GM03348 (cell line): Measurements from ENCODE around the gene DLG5.
A peak's percentile ranks its signal among the peaks of the same experiment; 100 is the strongest.

ENCODE experiments used
- DNase-seq: peaks from one replicate; pipeline ENCODE4 v3.0.0; 2012; ENCODE audit warnings: low spot score

DLG5 gene

DNA sequence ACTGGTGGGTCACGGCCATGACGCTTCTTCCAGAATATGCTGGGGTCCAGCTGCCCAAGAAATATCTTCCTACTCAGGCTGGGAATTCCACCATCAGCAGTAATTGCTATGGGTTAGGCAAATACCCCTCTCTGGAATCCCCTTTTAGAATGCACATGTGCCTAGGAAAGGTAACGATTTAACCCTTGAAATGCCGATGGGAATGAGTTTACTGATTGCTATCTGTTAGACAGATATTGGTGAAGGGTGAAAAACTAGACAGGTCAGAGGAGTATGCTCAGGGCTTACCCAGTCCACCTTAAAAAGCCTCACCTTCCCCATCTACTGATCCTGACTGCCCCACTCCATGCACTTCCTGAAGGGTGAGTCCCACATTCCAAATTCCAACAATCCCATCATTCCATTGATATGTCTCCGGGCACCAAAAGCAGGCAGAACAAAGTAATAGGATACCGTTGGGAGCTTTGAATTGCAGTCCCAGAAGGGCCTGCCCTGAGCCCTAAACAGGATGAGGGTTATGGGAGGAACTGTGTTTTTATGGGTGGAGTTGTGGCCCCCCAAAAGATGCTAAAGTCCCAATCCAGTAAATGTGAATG is 59.3 kb downstream of the DLG5 start:
- DNase-seq, result no peak

DNA sequence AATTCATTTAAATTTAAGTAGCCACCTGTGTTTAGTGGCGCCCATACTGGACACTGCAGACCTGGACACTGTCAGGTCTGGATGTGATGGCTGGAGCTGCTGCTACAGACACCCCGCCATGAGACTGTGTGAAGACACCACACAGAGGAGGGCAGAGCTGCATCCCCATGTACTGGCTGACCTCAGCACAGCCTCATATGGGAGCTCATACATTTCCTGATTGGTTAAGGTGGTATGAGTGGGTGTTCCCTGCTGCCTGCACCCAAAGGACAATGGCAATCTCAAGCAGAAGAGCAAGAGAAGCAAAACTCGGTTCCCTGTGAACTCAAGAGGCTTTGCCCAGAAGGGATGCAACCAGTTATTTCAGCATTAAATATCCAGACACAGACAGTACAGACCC is 60.0 kb downstream of the DLG5 start:
- DNase-seq, result no peak

DNA sequence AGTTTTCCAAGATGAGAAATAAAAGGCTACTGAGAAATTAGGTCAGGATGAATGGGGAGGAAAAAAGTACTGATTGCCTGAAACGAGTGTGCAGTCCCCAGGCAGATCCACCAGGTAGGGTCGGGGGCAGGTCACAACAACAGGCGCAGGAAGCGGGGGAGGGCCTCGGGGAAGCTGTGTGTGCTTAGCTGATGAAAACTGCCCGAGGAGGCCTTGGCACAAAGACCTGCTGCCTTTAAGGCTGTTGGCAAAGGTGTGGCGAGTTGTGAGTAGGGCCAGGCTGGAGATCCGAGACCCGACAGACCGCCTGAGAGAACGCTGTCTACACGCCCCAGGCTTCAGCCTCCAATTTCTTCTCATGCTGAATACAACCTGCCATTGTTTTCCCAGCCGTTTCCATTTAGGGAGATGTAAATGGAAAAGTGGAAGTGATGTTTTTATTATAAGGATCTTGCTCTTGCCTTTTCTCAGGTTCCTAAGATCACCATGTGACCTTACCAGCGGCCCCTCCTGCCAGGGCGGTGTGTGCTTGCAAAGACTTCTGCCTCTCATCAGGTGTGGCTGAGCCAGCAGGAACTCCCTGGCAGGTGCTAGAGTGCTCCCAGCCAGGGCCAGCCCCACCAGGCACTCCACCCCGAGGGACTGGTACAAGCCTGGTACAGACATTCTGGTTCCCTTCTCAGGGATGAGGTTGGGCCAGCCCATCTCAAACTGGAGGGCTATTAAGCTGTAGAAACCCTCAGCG is 60.8 kb downstream of the DLG5 start:
- DNase-seq, result no peak

DNA sequence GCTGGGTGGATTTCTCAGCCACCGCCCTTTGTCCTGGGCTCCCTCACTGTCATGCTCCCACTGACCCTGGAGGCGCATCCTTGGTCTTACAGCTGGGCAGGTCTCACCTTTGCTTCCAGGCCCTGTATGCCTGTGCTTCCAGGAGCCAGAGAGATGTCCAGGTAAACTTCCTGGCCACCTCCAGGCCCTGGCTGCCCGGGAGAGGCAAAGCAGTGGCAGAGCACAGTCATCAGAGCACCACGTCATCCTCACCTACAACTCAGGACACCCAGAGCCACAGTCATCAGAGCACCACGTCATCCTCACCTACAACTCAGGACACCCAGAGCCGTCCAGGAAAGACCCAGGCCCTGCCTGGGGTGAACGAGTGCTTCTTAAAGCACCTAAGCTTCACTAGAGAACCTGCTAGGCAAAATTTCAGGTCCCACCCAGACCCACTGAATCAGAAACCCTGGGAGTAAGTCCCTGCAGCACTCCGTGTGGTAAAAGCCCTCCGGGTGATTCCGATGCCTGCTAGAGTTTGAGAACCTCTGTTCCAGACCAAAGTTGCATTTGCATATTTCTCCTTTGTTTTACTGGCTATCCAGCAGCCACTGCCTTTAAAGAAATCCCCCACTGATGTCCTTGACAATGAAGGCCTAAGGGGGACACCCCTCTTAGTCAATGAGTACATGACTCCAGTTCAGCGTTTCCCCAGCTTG is 62.3 kb downstream of the DLG5 start:
- DNase-seq, result no peak

DNA sequence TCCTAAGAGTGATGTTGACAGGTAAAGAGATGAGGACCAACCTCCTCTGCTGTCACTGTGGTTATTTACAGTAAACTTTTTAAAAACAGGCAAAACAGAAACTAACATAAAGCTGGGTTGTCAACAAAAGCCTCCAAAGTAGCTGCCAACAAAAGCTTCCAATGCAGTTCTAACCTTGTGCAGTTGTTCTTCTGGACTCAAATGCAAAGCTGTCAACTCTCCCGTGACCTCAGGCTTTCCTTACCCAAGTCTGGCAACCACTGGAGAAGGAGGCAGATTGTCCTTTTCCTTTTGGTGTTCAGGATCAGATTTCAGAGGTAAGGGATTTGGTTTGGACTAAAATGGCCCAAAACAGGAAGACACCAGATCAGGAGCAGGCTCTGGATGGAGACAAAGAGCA is 63.1 kb downstream of the DLG5 start:
- no peak for DNase-seq

DNA sequence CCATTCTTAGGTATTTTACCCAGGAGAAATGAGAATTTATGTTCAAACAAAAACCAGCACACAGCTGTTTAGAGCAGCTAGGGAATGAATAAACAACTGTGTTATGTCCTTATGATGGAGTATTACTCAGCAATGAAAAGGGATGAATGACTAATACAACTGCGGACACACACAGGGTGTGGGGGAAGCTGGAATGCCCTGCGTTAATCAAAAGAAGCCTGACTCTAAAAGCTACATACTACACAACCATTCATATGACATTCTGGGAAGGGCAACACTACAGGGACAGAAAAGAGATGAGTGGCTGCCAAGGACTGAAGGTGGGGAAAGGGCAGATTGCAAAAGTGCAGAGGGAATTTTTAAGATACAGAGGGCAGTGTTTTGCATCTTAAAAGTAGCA is 64.0 kb downstream of the DLG5 start:
- no peak for DNase-seq

DNA sequence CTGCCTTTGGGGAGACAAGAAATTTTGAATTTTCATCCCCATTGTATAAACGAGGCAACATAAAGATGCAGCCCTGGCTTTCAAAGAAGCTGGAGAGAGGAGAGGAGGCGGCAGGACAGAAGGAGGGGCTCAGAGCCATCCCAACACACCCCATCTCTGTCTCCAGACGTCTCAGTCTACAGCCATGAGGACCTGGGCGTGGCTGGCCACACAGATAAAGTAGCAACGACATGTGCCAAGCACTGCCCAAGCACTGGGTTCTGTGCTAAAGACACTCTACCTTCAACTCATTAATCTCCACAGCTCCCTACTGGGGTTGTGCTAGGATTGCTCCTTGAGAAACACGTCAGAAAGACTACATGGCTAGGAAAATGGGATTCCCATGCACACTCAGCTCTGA is 65.2 kb downstream of the DLG5 start:
- no peak for DNase-seq

DNA sequence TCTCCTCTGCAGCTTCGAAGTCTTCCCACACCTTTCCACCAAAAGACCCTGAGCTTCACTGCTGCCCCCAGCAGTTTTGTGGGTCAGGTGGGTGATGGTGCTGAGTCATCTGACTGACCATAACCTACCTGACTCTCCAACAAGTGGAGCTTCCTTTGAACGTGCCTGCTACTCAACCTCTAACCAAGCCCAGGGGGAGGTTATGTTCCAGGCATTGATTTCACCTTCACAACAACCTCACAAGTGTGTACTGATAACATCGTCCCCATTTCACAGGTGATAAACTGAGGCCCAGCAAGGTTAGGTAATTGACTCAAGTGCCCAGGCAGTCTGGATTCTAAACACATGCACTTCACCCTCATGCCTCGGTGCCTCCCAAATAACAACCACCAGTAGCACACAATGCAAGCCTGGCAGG is 66.7 kb downstream of the DLG5 start:
- no peak for DNase-seq

DNA sequence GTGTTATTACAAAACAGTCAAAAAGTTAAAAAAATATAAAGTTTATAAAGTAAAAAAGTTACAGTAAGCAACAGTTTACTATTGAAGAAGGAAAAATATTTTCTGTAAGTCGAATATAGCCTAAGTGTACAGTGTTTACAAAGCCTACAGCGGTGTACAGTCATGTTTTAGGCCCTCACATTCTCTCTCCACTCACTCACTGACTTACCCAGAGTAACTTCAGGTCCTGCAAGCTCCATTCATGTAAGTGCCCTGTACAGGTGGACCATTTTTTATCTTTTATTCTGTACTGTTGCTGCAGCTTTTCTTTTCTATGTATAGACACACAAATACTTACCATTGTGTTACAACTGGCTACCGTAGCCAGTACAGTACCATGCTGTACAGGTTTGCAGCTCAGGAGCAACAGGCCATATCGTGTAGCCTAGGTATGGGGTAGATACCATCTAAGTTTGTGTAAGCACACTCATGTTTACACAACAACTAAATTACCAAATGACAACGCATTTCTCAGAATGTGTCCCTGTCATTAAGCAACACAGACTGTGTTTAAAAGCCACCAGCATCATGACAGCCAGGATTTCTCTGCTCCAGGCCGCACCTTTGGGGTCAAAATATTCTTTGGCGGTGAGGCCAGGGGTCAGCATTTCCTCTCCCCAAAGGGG is 67.2 kb downstream of the DLG5 start:
- no peak for DNase-seq

DNA sequence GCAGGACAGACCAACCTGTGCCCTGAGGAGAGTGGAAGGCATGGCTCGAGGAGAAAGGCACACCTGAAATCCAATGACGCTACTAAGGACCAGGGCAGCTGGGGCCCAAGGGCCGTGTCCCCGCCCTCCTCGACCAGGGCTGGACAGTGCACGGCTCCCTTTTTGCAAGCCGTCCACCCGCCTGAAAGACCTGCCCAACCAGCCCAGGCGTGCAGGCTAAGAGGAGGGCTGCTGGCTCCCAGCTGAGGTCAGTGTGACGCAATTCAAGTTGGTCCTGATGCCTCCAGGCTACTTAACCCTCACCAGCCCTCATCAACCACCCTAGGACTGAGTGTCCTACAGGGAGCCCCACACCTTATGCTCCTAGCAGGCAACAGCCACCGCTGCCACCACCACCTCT is 69.3 kb downstream of the DLG5 start:
- no peak for DNase-seq

DNA sequence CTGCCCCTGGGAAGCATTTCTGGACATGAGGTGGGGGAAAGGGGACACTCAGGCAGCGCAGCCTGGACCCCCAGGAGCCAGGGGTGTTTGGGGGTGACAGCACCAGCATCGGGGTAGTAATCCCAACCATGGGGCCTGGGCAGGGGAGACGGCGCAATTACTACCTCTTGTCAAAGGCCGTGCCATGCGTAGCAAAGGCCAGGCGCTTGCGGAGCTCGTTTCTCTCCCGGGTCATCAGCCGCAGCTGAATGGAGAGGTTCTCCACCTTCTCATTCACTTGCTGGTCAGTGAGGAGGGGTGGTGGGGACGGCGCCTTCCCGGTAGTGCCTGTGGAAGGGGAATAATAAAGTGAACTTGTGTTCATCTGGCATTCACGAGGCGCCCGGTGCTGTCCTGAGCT is 70.0 kb downstream of the DLG5 start:
- no peak for DNase-seq

DNA sequence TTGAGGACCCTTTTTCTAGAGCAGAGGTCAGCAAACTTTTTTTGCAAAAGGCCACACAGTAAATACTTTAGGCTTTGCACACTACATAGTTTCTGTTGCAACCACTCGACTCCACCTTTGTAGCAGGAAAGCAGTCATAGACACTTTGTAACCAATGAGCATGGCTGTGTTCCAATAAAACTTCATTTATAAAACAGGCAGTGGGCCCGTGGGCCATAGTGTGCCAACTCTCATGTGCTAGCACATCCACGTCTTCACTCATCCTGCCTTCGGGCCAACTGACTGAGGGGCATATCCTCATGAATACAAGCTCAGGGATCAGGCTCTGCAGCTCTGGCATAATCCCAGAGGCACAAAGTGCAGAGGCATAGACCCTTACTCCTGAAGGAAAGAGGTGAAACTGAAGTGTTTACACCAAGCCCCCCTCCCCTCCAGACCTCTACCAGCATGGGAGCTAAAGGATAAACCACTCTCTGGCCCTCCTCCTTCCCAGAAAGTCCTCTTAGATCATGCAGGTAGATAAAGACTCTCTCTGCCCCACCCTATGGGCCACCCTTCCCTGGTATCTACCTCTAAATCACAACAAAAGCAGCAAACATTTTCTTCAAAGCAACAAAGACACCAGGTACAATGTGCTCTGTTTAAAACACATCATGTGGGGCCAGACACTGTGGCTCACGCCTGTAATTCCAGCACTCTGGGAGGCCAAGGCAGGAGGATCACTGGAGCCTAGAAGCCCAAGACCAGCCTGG is 71.0 kb downstream of the DLG5 start:
- no peak for DNase-seq

DNA sequence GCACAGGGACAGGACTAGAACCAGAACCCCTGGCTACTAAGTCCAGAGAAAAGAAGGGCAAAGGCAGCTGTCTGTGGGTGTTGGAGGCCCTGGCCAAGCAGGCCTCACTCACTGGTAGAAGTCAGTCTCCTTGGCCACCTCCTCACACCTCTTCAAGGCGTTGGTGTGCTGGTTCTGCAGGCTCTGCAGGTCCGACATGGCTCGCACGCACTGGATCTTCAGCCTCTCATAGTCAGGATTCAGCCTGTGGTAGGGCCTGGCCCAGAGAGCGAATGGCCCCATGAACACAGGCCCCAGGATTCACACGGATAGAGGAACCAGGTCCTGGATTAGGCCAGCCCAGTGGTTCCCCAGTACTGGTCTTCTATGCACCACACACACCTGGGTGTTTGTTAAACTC is 72.4 kb downstream of the DLG5 start:
- DNase-seq, result no peak

DNA sequence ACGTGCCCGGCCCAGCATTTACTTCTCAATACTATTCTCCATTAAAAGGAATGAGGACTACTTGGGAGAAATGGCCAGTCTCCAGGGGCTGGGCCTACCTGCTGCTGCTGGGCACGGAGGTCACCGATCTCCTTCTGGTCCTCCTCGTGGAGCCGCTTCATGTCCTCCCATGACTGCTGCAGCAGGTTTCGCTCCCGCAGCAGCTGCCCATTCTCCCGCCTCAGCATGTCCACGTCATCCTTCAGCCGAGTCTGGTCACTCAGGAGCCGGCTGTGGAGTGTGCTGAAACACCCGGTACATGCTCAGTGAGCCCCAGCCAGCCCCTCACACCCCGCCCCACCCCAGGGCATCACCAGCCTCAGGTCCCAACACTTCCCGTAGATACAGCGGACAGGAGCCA is 73.3 kb downstream of the DLG5 start:
- DNase-seq, result no peak

DNA sequence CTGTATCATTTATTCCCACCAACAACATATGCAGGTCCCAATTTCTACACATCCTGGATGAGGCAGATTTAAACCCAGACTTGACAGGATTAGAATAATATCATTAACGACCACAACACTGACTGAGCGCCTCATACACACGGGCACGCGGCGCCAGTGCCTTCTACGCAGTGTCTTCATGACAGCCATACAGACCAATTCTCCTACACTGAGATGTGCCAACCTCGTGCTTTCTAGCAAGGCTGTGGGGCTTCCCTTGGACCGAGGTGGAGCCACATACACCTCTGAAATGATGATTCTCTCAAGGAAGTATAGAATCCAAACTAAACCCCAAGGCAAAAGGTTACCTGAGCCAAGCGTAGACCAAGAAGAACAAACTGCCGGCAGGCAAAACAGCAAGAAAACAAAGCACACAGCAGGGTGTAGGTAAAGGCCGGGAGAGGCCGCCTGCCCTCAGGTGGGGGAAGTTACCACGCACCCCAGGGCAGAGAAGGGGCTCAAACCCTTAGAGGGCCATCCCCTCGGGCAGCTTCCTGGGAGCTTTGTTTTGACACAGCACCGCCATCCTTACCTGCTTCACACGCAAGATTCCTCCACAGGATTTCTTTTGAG is 75.8 kb downstream of the DLG5 start:
- no peak for DNase-seq

DNA sequence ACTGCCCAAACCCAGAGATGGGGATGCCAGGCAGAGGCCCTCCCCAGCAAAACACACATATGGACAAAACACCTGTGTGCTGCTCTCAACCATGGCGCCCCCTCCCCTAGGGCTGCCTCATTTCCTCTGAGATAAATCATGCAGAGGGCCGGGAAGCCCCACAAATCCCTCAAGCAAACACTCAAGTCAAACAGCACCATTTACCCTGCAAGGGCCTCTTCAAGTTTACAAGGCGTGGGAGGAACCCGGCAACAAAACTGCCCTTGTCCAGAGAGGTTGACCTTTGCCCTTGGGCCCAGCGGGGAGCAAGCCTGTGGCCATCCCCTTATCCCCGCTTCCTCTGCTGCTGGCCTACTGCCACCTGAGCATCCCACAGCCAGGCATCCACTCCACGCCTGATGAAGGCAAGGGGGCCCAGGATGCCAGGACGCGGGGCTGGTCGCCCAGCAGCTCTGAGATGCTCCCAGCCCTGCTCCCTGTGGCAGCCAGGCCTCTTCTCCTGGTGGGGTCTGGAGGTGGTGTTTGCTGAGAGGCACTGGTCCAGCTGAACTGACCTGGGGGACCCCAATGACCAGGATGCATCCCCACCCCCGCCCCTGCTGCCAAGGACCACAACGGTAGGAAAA is 77.4 kb downstream of the DLG5 start:
- no peak for DNase-seq

DNA sequence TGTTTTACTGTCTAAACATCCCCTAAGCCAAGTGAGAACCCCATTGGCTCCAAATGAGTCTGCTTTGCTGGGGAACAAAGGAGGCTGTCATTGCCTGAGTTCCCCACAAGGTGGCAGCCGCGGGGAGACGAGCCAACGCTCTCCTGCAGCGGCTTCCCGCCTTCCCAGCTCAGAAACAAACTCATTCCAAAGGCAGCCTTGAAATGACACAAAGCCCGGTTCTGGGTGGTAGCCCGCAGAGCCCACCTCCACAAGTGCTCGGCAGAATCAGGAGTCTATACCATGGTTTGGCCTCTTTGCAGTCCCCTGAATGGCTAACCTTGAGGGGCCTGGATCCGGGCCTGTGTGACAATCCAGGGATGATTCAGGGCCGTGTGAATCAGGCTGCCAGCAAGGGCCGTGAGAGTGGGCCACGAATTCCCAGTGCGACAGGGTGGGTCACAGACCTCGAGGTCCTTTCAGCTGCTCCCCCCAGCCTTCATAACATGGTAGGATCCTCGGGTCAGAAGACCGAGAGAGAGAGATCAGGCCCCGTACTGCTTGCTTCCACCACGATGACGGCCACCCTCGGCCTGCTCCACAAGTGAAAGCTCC is 79.7 kb downstream of the DLG5 start:
- peak; percentile 92 for DNase-seq

DNA sequence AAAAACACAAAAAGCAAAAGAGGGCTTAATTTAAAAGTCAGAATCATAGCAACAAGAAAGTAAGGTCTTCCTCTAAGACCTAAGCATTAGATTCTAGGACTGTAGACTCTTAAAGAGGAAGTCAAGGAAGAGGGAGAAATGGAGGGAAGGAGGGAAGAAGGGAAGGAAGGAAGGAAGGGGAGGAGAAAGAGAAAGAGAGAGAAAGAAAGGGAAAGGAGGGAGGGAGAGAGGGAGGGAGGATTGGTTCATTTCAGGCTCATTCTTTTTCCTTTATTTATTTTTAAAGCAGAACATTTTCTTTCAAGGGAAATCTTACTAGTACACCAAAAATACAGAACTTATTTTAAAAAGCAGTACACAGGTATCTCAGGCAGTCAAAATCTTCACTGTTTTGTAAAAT is 81.1 kb downstream of the DLG5 start:
- DNase-seq, result no peak

DNA sequence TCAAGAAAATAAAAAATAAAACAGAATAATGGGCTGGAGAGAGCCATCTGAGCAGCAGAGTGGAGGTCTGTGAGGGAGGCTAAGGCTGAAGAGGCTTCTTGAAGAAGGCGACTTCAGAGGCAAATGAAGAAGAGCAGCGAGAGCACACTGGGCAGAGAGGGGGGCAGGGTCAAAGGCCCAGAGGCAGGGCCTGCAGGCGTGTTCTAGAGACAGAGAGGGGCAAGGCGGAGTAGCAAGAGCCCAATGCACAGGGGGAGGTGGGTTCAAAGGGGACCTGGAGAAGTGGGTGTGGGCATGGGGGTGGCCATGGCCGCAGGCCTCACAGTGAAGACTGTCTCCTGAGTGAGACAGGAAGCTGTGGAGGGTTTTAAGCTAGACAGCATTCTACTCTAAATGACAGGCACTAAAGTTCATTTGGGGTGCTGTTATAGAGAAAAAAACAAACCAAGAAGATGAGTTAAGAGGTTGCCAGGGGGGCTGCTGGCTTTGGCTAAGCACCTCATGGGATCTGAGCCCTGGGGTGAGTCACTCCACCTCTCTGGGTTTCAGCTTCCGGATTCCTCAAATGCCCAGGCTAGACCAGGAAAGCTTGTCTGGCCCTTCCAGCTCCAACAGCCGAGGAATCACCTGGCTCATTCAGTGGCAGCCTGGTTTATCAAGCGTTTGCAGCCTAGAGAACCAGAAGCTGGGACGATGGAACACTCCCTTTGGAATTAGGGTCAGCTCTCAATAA is 81.7 kb downstream of the DLG5 start:
- DNase-seq, result peak; percentile 88

DNA sequence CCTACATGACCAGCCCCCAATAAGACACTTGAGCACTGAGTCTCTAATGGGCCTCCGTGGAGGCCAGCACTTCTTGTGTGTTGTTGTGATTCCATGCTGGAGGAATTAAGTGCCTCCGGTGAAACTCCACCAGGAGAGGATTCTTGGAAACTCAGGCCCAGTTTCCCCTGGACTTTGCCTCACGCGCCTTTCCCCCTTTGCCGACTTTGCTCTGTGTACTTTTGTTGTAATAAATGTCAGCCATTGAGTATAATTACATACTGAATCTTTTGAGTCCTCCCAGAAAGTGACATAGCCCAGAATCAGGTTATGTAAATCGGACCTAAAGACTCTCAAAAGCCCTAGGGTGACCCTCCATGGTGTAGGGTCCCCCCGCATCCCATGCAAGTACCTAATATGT is 82.4 kb downstream of the DLG5 start:
- no peak for DNase-seq
